ENCODE data around the gene SIGLEC8.

The SIGLEC8 gene

GRCh38 chr19:51415187-51415586 lies 43.1 kb downstream of the SIGLEC8 start:
- Histone ChIP-seq H3K36me3 (replicated peaks; ENCODE audit: low read depth, low read length) (peaks cover 41% of the 10 kb centered on the region), H3K27me3 (ENCODE audit: low read depth, low read length) (no peaks in the 10 kb centered on the region)

DNA sequence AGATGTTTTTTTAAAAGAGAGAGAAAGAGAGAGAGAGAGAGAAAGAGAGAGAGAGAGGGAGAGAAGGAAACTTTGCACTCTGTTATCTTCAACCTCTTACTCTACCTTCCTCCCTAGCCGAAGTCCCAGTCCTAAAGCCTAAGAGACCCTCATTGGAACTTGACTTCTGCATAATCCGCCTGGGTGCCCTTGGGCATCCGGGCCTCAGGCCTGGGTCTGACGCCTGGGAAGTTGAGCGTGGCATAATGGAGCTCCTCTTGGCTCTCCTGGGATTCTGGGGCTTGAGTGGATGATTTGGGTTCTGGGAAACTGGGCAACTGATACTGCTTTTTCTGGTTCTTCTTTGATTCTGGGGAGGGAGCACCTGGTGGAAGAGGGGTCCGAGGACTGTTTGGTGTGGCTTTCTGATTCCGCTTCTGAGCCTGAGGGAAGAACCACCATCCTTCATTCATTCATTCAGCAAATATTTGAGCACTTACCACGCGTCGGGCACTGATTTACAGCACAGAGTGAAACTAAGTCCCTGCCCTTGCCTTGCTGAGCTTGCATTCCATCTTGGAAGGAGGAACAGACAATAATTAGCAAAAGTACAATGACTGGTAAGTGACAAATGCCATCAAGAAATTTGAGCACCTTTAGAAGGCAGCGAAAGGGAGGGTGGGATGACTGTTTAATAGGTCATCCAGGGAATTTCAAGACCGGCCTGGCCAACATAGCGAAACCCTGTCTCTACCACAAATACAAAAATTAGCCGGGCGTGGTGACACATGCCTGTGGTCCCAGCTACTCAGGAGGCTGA lies 47.1 kb downstream of the SIGLEC8 start:
- H3K9ac ChIP-seq (ENCODE audit: low read length): no peak overlapping the region
- no peaks in the 10 kb centered on the region for H3K9me3 ChIP-seq (ENCODE audit: insufficient read depth, low read length)
- peaks cover 49% of the 10 kb centered on the region for H3K36me3 ChIP-seq (replicated peaks; ENCODE audit: low read depth, low read length)
- H3K79me2 ChIP-seq (ENCODE audit: low read length): peaks cover 11% of the 10 kb centered on the region
- H4K20me1 ChIP-seq (ENCODE audit: insufficient read depth, low read length): no peaks in the 10 kb centered on the region
- no peak overlapping the region for H3K4me2 ChIP-seq (ENCODE audit: low read length)
- no peaks in the 10 kb centered on the region for H3K27me3 ChIP-seq (ENCODE audit: low read depth, low read length)
- H2AFZ ChIP-seq (ENCODE audit: low read depth, low read length): no peak overlapping the region
- peaks cover 35% of the 10 kb centered on the region for H3K4me1 ChIP-seq (ENCODE audit: low read length)
- H3K4me3 ChIP-seq (ENCODE audit: low read length): no peak overlapping the region
- TF ChIP-seq, protein P1, sequence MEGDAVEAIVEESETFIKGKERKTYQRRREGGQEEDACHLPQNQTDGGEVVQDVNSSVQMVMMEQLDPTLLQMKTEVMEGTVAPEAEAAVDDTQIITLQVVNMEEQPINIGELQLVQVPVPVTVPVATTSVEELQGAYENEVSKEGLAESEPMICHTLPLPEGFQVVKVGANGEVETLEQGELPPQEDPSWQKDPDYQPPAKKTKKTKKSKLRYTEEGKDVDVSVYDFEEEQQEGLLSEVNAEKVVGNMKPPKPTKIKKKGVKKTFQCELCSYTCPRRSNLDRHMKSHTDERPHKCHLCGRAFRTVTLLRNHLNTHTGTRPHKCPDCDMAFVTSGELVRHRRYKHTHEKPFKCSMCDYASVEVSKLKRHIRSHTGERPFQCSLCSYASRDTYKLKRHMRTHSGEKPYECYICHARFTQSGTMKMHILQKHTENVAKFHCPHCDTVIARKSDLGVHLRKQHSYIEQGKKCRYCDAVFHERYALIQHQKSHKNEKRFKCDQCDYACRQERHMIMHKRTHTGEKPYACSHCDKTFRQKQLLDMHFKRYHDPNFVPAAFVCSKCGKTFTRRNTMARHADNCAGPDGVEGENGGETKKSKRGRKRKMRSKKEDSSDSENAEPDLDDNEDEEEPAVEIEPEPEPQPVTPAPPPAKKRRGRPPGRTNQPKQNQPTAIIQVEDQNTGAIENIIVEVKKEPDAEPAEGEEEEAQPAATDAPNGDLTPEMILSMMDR (IDR thresholded peaks at IDR 0.05; ENCODE audit: low read depth, low read length): no peak
- no peak for TF ChIP-seq EZH2phosphoT487 (IDR thresholded peaks at IDR 0.05; ENCODE audit: low read depth)
- H3K27ac ChIP-seq (ENCODE audit: low read length): no peak overlapping the region

More at GRCh38 chr19:51415187-51415586, 43.1 kb downstream of the SIGLEC8 start:
- H3K4me3 ChIP-seq (ENCODE audit: low read length): no peak overlapping the region
- no peaks in the 10 kb centered on the region for H4K20me1 ChIP-seq (ENCODE audit: insufficient read depth, low read length)
- H3K79me2 ChIP-seq (ENCODE audit: low read length): peaks cover 23% of the 10 kb centered on the region
- no peak overlapping the region for H3K9ac ChIP-seq (ENCODE audit: low read length)
- H3K9me3 ChIP-seq (ENCODE audit: insufficient read depth, low read length): no peaks in the 10 kb centered on the region
- no peak overlapping the region for H3K27ac ChIP-seq (ENCODE audit: low read length)
- H3K4me2 ChIP-seq (ENCODE audit: low read length): no peak overlapping the region
- TF ChIP-seq, protein P1 (IDR thresholded peaks at IDR 0.05; ENCODE audit: low read depth, low read length): no peak
- no peak for TF ChIP-seq EZH2phosphoT487 (IDR thresholded peaks at IDR 0.05; ENCODE audit: low read depth)
- H3K4me1 ChIP-seq (ENCODE audit: low read length): peaks cover 31% of the 10 kb centered on the region
- H2AFZ ChIP-seq (ENCODE audit: low read depth, low read length): no peak overlapping the region

DNA sequence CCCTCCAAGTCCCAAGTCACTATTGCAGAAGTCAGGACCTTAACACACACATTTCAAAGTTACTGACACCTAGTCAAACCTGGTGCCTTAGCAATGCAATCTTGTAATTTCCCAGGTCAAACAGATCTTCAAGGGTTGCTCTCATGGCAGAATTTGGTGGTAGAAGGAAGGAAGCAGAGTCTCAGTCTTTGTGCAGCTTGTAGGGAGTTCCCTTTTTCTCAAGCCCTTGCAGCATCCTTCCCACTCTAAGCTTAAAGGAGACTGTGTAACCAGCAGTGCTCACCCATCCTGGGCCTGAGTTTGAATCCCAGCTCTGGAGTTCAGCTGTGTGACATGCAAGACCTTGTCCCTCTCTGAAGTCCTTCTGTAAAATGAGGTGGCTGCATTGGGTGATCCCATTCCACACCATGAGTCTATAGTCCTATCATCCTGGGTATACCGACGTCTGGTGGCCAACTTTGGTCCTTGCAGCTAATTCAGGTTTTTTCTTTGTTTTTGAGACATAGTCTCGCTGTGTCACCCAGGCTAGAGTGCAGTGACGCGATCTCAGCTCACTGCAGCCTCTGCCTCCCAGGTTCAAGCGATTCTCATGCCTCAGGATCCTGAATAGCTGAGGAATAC lies 50.6 kb downstream of the SIGLEC8 start:
- no peaks in the 10 kb centered on the region for H3K79me2 ChIP-seq (ENCODE audit: low read length)
- no peak for TF ChIP-seq EZH2phosphoT487 (IDR thresholded peaks at IDR 0.05; ENCODE audit: low read depth)
- TF ChIP-seq, protein P1 (IDR thresholded peaks at IDR 0.05; ENCODE audit: low read depth, low read length): peak; percentile 67
- no peak overlapping the region for H3K9ac ChIP-seq (ENCODE audit: low read length)
- no peak overlapping the region for H3K4me3 ChIP-seq (ENCODE audit: low read length)
- peaks cover 29% of the 10 kb centered on the region for H3K4me1 ChIP-seq (ENCODE audit: low read length)
- H2AFZ ChIP-seq (ENCODE audit: low read depth, low read length): no peak overlapping the region
- peaks cover 35% of the 10 kb centered on the region for H3K36me3 ChIP-seq (replicated peaks; ENCODE audit: low read depth, low read length)
- no peaks in the 10 kb centered on the region for H4K20me1 ChIP-seq (ENCODE audit: insufficient read depth, low read length)
- peaks cover 9% of the 10 kb centered on the region; the same call in 1 of the 2 replicates for H3K9me3 ChIP-seq (ENCODE audit: insufficient read depth, low read length)
- peak overlapping the region; percentile 2 for H3K4me2 ChIP-seq (ENCODE audit: low read length)
- H3K27ac ChIP-seq (ENCODE audit: low read length): 0 out of 2 replicates have a peak overlapping the region, but pooled peaks have one; percentile 1
- H3K27me3 ChIP-seq (ENCODE audit: low read depth, low read length): no peaks in the 10 kb centered on the region

DNA sequence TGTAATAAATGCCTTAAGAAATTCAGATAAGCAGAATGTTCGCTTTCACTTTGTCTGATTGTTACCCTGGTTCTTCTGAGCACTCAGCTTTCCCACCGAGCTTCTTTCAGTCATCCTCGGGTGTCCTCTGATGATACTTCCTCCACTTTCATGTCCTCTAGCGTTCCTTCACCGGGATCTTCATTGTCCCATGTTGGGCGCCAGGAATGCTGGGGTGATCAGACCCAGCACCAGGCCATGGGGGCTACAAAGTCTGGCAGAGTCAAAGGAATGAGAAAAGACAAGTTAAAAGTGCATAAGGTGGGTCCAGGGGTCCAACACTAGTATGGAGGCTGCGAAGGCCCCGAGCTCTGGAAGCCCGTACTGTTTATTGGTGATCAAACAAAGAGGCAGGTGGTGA lies 56.1 kb downstream of the SIGLEC8 start:
- TF ChIP-seq EZH2phosphoT487 (IDR thresholded peaks at IDR 0.05; ENCODE audit: low read depth): no peak
- TF ChIP-seq, protein P1 (IDR thresholded peaks at IDR 0.05; ENCODE audit: low read depth, low read length): no peak
- Histone ChIP-seq H3K9me3 (ENCODE audit: insufficient read depth, low read length) (peaks cover 21% of the 10 kb centered on the region), H2AFZ (ENCODE audit: low read depth, low read length) (no peak overlapping the region), H4K20me1 (ENCODE audit: insufficient read depth, low read length) (no peaks in the 10 kb centered on the region), H3K4me2 (ENCODE audit: low read length) (no peak overlapping the region), H3K9ac (ENCODE audit: low read length) (no peak overlapping the region), H3K27ac (ENCODE audit: low read length) (no peak overlapping the region), H3K4me1 (ENCODE audit: low read length) (peaks cover 5% of the 10 kb centered on the region), H3K27me3 (ENCODE audit: low read depth, low read length) (no peaks in the 10 kb centered on the region), H3K4me3 (ENCODE audit: low read length) (no peak overlapping the region), H3K36me3 (replicated peaks; ENCODE audit: low read depth, low read length) (peaks cover 28% of the 10 kb centered on the region), H3K79me2 (ENCODE audit: low read length) (no peaks in the 10 kb centered on the region)

Data from OCI-LY3 (cell line).